Osteoblast (primary cell): ENCODE data around the gene VARS2. TPM values are rescaled to one million over a fixed set of nuclear protein-coding genes. Genes with fewer than 3 reads are reported as not detected.

ENCODE experiments used
- DNase-seq: peaks from one replicate; pipeline ENCODE4 v3.0.0; 2011; ENCODE audit warnings: low spot score, mixed read lengths; ENCODE audit not compliant: insufficient read length; ENCODE audit errors: missing footprints
- H2AFZ ChIP-seq: 2 replicates; pipeline ENCODE4 v1.6.0; 2011; ENCODE audit warnings: mild to moderate bottlenecking, low read length
- H3K27ac ChIP-seq: 2 replicates; pipeline ENCODE4 v1.5.1; 2011; ENCODE audit warnings: mild to moderate bottlenecking, low read depth, low read length, moderate library complexity
- H3K27me3 ChIP-seq: 2 replicates; pipeline ENCODE4 v1.6.0; 2012; ENCODE audit warnings: mild to moderate bottlenecking, control low read depth, inconsistent platforms, low read length, moderate library complexity; ENCODE audit not compliant: insufficient read depth
- H3K36me3 ChIP-seq: 2 replicates; pipeline ENCODE4 v1.5.1; 2011; ENCODE audit warnings: mild to moderate bottlenecking, low read length, control low read depth, moderate library complexity; ENCODE audit not compliant: insufficient read depth
- H3K4me1 ChIP-seq: 2 replicates; pipeline ENCODE4 v1.5.1; 2011; ENCODE audit warnings: mild to moderate bottlenecking, low read length, control low read depth, moderate library complexity; ENCODE audit not compliant: insufficient read depth
- H3K4me2 ChIP-seq: 2 replicates; pipeline ENCODE4 v1.6.0; 2011; ENCODE audit warnings: mild to moderate bottlenecking, low read length; ENCODE audit not compliant: insufficient read depth
- H3K4me3 ChIP-seq: fragments of 200-600 bp; sonication (generic); 3 replicates; pipeline ENCODE4 v1.5.1; 2012; ENCODE audit warnings: mild to moderate bottlenecking, low read length, inconsistent platforms; ENCODE audit not compliant: insufficient read depth
- H3K79me2 ChIP-seq: 2 replicates; pipeline ENCODE4 v1.6.0; 2012; ENCODE audit warnings: mild to moderate bottlenecking, low read length, control low read depth, inconsistent platforms; ENCODE audit not compliant: insufficient read depth
- H3K9me3 ChIP-seq: 2 replicates; pipeline ENCODE4 v1.5.1; 2011; ENCODE audit warnings: low read depth, low read length, control low read depth
- H4K20me1 ChIP-seq: 2 replicates; pipeline ENCODE4 v1.6.0; 2012; ENCODE audit warnings: mild to moderate bottlenecking, low read length, control low read depth; ENCODE audit not compliant: insufficient read depth
- small RNA-seq: library from RNA; depleted of rRNA; stranded (forward); fragments of <200 nt; gene quantifications from one replicate; pipeline ENCODE3, GENCODE V24; 2012
- total RNA-seq: library from RNA; depleted of rRNA; stranded (reverse); fragments of >200 nt; gene quantifications from 2 replicates; pipeline ENCODE4 v1.2.3, GENCODE V29; 2012
- TF ChIP-seq, protein P1 (sequence below): IDR thresholded peaks from 2 replicates; pipeline ENCODE4 v1.5.1; 2011; ENCODE audit warnings: mild to moderate bottlenecking, low read depth, low read length, moderate library complexity; ENCODE audit errors: extremely low read depth

The VARS2 gene
- total RNA-seq, 1 donor, result 14.5 TPM

DNA sequence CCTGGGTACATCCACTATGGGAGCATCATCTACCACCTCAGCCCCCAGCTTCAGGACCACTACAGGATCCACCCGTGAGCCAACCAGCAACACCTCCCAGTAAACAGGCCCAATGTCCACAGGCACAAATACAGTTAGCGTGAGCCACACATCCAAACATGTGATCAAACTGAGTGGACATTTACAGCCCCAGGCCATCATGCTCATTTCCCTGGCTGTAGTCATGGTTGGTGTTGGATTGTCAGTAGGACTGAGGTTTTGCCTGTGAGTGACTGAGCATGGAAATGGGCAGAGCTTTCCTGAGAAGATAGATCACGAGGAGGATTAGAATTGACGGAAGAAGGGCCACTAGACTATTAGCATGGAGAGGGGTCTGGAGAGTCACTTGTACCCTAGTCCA, 58.8 kb downstream of the VARS2 start:
- no peaks in the 10 kb centered on the region for H4K20me1 ChIP-seq
- TF ChIP-seq, protein P1, sequence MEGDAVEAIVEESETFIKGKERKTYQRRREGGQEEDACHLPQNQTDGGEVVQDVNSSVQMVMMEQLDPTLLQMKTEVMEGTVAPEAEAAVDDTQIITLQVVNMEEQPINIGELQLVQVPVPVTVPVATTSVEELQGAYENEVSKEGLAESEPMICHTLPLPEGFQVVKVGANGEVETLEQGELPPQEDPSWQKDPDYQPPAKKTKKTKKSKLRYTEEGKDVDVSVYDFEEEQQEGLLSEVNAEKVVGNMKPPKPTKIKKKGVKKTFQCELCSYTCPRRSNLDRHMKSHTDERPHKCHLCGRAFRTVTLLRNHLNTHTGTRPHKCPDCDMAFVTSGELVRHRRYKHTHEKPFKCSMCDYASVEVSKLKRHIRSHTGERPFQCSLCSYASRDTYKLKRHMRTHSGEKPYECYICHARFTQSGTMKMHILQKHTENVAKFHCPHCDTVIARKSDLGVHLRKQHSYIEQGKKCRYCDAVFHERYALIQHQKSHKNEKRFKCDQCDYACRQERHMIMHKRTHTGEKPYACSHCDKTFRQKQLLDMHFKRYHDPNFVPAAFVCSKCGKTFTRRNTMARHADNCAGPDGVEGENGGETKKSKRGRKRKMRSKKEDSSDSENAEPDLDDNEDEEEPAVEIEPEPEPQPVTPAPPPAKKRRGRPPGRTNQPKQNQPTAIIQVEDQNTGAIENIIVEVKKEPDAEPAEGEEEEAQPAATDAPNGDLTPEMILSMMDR, result no peak

DNA sequence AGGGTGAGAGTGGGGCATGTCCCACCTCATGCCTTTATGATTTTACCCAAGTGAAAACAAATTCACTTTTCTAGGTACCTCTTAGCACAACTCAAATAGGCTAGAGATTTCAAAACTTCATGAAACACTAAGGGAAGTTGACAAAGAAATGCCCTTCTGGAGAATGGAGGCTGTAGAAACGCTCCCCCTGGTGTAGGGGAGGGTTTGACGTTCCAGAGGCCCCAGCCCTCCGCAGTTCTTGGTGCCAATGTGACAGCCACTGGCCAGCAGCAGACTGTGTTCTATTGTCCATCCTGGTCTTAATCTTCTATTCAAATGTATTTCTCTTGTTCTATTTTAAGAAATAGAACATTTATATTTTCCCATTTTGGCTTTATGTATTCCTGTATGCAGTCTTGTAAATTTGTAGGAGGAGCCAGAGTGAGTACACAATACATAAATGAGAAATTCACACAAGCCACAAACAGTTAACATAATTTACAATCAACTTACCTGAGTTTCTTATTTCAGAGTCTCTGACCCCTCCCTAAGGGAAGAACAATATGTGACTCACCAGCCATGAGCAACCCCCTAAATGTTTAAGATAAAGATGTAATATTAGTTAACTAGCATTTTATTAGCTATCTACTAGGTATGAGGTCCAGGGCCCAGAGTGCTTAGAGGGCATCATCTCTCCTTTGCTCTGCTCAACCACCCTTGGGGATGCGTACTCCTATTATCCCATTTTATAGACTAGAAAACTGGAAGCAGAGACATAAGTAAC, 60.6 kb downstream of the VARS2 start:
- TF ChIP-seq, protein P1, result no peak
- no peaks in the 10 kb centered on the region for H3K4me1 ChIP-seq
- DNase-seq, result no peak
- no peaks in the 10 kb centered on the region for H3K79me2 ChIP-seq
- peaks cover 29% of the 10 kb centered on the region for H3K27me3 ChIP-seq
- H3K27ac ChIP-seq, result no peak overlapping the region
- H3K9me3 ChIP-seq, result no peaks in the 10 kb centered on the region
- H3K4me2 ChIP-seq, result no peak overlapping the region
- no peak overlapping the region for H2AFZ ChIP-seq
- H4K20me1 ChIP-seq, result no peaks in the 10 kb centered on the region
- H3K4me3 ChIP-seq, result no peak overlapping the region
- H3K36me3 ChIP-seq, result no peaks in the 10 kb centered on the region

More for the DNA sequence above, 58.8 kb downstream of the VARS2 start:
- Histone ChIP-seq H3K27ac (no peak overlapping the region), H3K9me3 (no peaks in the 10 kb centered on the region), H3K79me2 (no peaks in the 10 kb centered on the region), H3K4me2 (no peak overlapping the region), H3K27me3 (peaks cover 16% of the 10 kb centered on the region), H3K36me3 (no peaks in the 10 kb centered on the region), H3K4me3 (no peak overlapping the region), H3K4me1 (no peaks in the 10 kb centered on the region), H2AFZ (no peak overlapping the region)
- no peak for DNase-seq

Small RNA genes within 50 kb of the gene (small RNA-seq; reads per million reads assigned to genes)
- not detected for gene RF00019

Other genes starting within 250 kb of the VARS2 start
- gene DHX16, start 241.2 kb upstream of the VARS2 start, total RNA-seq, result 25.6 and 26.1 TPM in 2 replicates
- 62.6 and 63.9 TPM in 2 replicates for gene PPP1R18, start 227.6 kb upstream of the VARS2 start, total RNA-seq
- 2.9 and 3.3 TPM in 2 replicates for gene NRM, start 223.3 kb upstream of the VARS2 start, total RNA-seq
- 5.1 and 5.3 TPM in 2 replicates for gene MDC1, start 197.0 kb upstream of the VARS2 start, total RNA-seq
- gene TUBB, start 193.9 kb upstream of the VARS2 start, total RNA-seq, result 509 and 605 TPM in 2 replicates
- gene FLOT1, start 171.6 kb upstream of the VARS2 start, total RNA-seq, result 101 and 114 TPM in 2 replicates
- gene IER3, start 169.7 kb upstream of the VARS2 start, total RNA-seq, result 29.5 and 54.6 TPM in 2 replicates
- 13.0 and 22.4 TPM in 2 replicates for gene DDR1, start 29.7 kb upstream of the VARS2 start, total RNA-seq
- 8.8 and 10.9 TPM in 2 replicates for gene GTF2H4, start 6.0 kb upstream of the VARS2 start, total RNA-seq
- not detected in 2 replicates for gene SFTA2, start 17.9 kb downstream of the VARS2 start, total RNA-seq
- not detected in 2 replicates for gene MUCL3, start 26.7 kb downstream of the VARS2 start, total RNA-seq
- gene MUC21, start 69.5 kb downstream of the VARS2 start, total RNA-seq, result not detected in 2 replicates
- not detected in 2 replicates for gene MUC22, start 96.2 kb downstream of the VARS2 start, total RNA-seq
- not detected in 2 replicates for gene C6orf15, start 198.3 kb downstream of the VARS2 start, total RNA-seq
- gene PSORS1C1, start 200.6 kb downstream of the VARS2 start, total RNA-seq, result 1.2 and 2.2 TPM in 2 replicates
- gene CDSN, start 206.2 kb downstream of the VARS2 start, total RNA-seq, result not detected in 2 replicates
- gene PSORS1C2, start 224.8 kb downstream of the VARS2 start, total RNA-seq, result not detected in 2 replicates
- 13.6 and 14.1 TPM in 2 replicates for gene CCHCR1, start 243.6 kb downstream of the VARS2 start, total RNA-seq
- 5.8 and 5.9 TPM in 2 replicates for gene TCF19, start 244.4 kb downstream of the VARS2 start, total RNA-seq